IMR-90 (cell line): Measurements from ENCODE around the gene SNAP23. TPM values are rescaled to one million over a fixed set of nuclear protein-coding genes. Genes with fewer than 3 reads are reported as not detected.

Experiments used
- ATAC-seq: fragments of 200-7000 bp; cut with Tn5 transposase; 2 replicates; pipeline ENCODE4 v1.9.1; 2020; ENCODE audit warnings: low read depth, mild to moderate bottlenecking, moderate library complexity
- BruUV-seq: library from RNA; stranded (reverse); fragments of 400-500 nt; replicated peaks from 2 replicates; lab custom pipeline; 2021; lab: Mats Ljungman, UMichigan
- CTCF ChIA-PET: fragments of 300-600 bp; formaldehyde crosslinking; extraction: SDS; loops from one replicate; lab custom pipeline; 2021; ENCODE audit warnings: antibody characterized with exemption; lab: Yijun Ruan, JAX
- POLR2A ChIA-PET: fragments of 300-600 bp; sonication (Branson Sonifier 250); formaldehyde crosslinking; loops from one replicate; lab custom pipeline; 2022; ENCODE audit warnings: antibody characterized with exemption; ENCODE audit not compliant: unreplicated experiment; lab: Charles Lee
- DNase-seq: peaks from one replicate; pipeline ENCODE4 v3.0.0; 2013
- H2AFZ ChIP-seq: replicated peaks from 2 replicates; pipeline ENCODE3; 2013; ENCODE audit warnings: low read length, mild to moderate bottlenecking; ENCODE audit not compliant: poor library complexity
- H2AK5ac ChIP-seq: 2 replicates; pipeline ENCODE4 v1.6.1; 2013; ENCODE audit warnings: low read depth, low read length, inconsistent platforms
- H2AK9ac ChIP-seq: replicated peaks from 2 replicates; pipeline ENCODE3; 2013; ENCODE audit warnings: mild to moderate bottlenecking, low read depth, low read length, moderate library complexity; ENCODE audit not compliant: poor library complexity
- H2BK120ac ChIP-seq: 2 replicates; pipeline ENCODE4 v1.6.1; 2013; ENCODE audit warnings: low read depth, low read length, inconsistent platforms
- H2BK15ac ChIP-seq: 3 replicates; pipeline ENCODE4 v1.6.1; 2013; ENCODE audit warnings: low read depth, low read length, inconsistent platforms
- H2BK20ac ChIP-seq: 2 replicates; pipeline ENCODE4 v1.6.1; 2013; ENCODE audit warnings: low read depth, mild to moderate bottlenecking, inconsistent platforms, low read length, moderate library complexity
- H2BK5ac ChIP-seq: 2 replicates; pipeline ENCODE4 v1.6.1; 2013; ENCODE audit warnings: mild to moderate bottlenecking, low read depth, low read length, inconsistent platforms; ENCODE audit not compliant: poor library complexity, severe bottlenecking
- H3K14ac ChIP-seq: replicated peaks from 2 replicates; pipeline ENCODE4 v1.6.1; 2013; ENCODE audit warnings: low read depth, low read length, inconsistent platforms
- H3K18ac ChIP-seq: 2 replicates; pipeline ENCODE4 v1.6.1; 2013; ENCODE audit warnings: low read depth, low read length, control low read depth
- H3K23ac ChIP-seq: 2 replicates; pipeline ENCODE4 v1.6.1; 2013; ENCODE audit warnings: low read depth, low read length, inconsistent platforms
- H3K27ac ChIP-seq: 2 replicates; pipeline ENCODE4 v1.5.1; 2013; ENCODE audit warnings: mild to moderate bottlenecking, control low read depth, low read length; ENCODE audit not compliant: insufficient read depth
- H3K27me3 ChIP-seq: 2 replicates; pipeline ENCODE4 v1.6.1; 2013; ENCODE audit warnings: low read length; ENCODE audit not compliant: control insufficient read depth, insufficient read depth
- H3K36me3 ChIP-seq: 2 replicates; pipeline ENCODE4 v1.6.1; 2013; ENCODE audit warnings: low read length, mixed read lengths; ENCODE audit not compliant: control insufficient read depth, insufficient read depth
- H3K4ac ChIP-seq: 2 replicates; pipeline ENCODE4 v1.6.1; 2013; ENCODE audit warnings: low read depth, low read length, inconsistent platforms
- H3K4me1 ChIP-seq: 2 replicates; pipeline ENCODE4 v1.6.1; 2013; ENCODE audit warnings: low read length, mixed read lengths; ENCODE audit not compliant: control insufficient read depth, insufficient read depth
- H3K4me2 ChIP-seq: 2 replicates; pipeline ENCODE4 v1.6.1; 2013; ENCODE audit warnings: low read depth, mild to moderate bottlenecking, control low read depth, low read length, moderate library complexity
- H3K4me3 ChIP-seq: 2 replicates; pipeline ENCODE4 v1.5.1; 2013; ENCODE audit warnings: low read depth, mild to moderate bottlenecking, control low read depth, low read length, moderate library complexity; ENCODE audit not compliant: insufficient read depth
- H3K56ac ChIP-seq: 2 replicates; pipeline ENCODE4 v1.6.1; 2013; ENCODE audit warnings: low read length, inconsistent platforms; ENCODE audit not compliant: insufficient read depth; ENCODE audit errors: extremely low read depth
- H3K79me1 ChIP-seq, 2 experiments: 2 replicates each; pipeline ENCODE4 v1.6.1; 2013; ENCODE audit warnings: low read length in 2 of 2, inconsistent platforms in 1 of 2, low read depth in 1 of 2
- H3K9ac ChIP-seq: 2 replicates; pipeline ENCODE4 v1.6.1; 2013; ENCODE audit warnings: low read depth, low read length, control low read depth
- H3K9me1 ChIP-seq: 2 replicates; pipeline ENCODE4 v1.6.1; 2013; ENCODE audit warnings: low read length, inconsistent platforms; ENCODE audit not compliant: insufficient read depth
- H3K9me3 ChIP-seq: 2 replicates; pipeline ENCODE4 v1.6.1; 2013; ENCODE audit warnings: low read length; ENCODE audit not compliant: control insufficient read depth, insufficient read depth
- H4K20me1 ChIP-seq: 2 replicates; pipeline ENCODE4 v1.6.1; 2013; ENCODE audit warnings: low read length, inconsistent platforms; ENCODE audit not compliant: insufficient read depth
- H4K5ac ChIP-seq: 2 replicates; pipeline ENCODE4 v1.6.1; 2013; ENCODE audit warnings: mild to moderate bottlenecking, low read depth, low read length, control low read depth
- H4K8ac ChIP-seq, 2 experiments: 2 replicates each; pipeline ENCODE4 v1.6.1; 2013; ENCODE audit warnings: low read depth in 2 of 2, low read length in 2 of 2, control low read depth in 1 of 2, inconsistent platforms in 1 of 2
- H4K91ac ChIP-seq: 2 replicates; pipeline ENCODE4 v1.6.1; 2013; ENCODE audit warnings: low read depth, low read length, inconsistent platforms; ENCODE audit not compliant: insufficient read depth
- POLR2A ChIP-seq: IDR thresholded peaks from 2 replicates; pipeline ENCODE4 v1.6.1; 2012; ENCODE audit warnings: mild to moderate bottlenecking, low read depth, low read length
- WGBS, 2 experiments: methylation state at CpG; one replicate each; pipeline versions ENCODE4 v1.1.5 to v1.1.7; 2013; ENCODE audit warnings: missing lambda C conversion rate in 2 of 2; ENCODE audit not compliant: insufficient read length in 1 of 2; ENCODE audit errors: extremely low coverage in 2 of 2; 5-methylcytosine and 5-hydroxymethylcytosine counted together
- dilution Hi-C: fragments of 300-500 bp; cut with HindIII; formaldehyde crosslinking; loops from one replicate; pipeline ENCODE4 v1.14.3; 2018; ENCODE audit warnings: low sequenced_read_pairs; ENCODE audit not compliant: unreplicated experiment
- in situ Hi-C: fragments of 300-500 bp; cut with MboI; formaldehyde crosslinking; loops from 3 replicates; pipeline ENCODE4 v1.14.3; 2019; ENCODE audit warnings: low sequenced_read_pairs, inconsistent platforms, mixed read lengths
- intact Hi-C: fragments of 100-400 bp; cut with micrococcal nuclease; formaldehyde crosslinking; loops from 2 replicates; pipeline ENCODE4 v1.10.0; 2022
- polyA plus RNA-seq, 3 experiments: library from polyadenylated mRNA; depleted of rRNA; stranded (reverse); fragments of >200 nt; gene quantifications; 2 replicates each; pipeline ENCODE4 v1.2.3, GENCODE V29; 2012; ENCODE audit warnings: low replicate concordance in 1 of 3
- total RNA-seq: library from RNA; depleted of rRNA; stranded (reverse); fragments of >200 nt; gene quantifications from 2 replicates; pipeline ENCODE4 v1.2.3, GENCODE V29; 2012

The SNAP23 gene
- total and polyA plus RNA-seq, 2 of the 4 experiments (the other 2 are of a cell fraction): 36.0 to 45.5 TPM

DNA sequence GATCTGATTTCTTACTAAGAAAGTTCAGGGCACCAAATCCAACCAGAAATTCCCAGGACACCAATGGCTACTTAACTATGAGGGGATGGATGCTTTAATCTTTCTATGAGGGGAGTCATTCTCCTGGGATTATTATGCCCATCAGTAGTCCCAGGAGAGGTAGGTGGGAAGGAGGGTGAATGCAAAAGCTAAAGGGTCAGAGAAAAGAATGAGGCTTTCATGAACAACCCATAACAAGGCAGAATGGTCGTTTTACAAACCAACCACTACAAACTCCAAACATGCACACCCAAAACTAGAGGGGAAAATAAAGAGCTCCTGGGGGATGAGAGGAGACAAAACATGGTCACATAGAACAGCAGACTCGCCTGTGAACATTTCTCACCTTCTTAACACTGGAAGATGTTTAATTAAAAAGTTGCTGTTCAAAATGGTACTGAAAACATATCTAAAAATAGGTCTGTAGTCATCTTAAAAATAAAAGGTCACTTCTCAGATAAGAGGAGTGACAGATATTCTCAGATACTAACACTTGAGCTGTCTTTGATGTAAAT lies 83.6 kb downstream of the SNAP23 start:
- no peaks in the 10 kb centered on the region for H3K36me3 ChIP-seq
- no peak overlapping the region for H2BK120ac ChIP-seq
- H3K27ac ChIP-seq: no peak overlapping the region
- H4K91ac ChIP-seq: no peak overlapping the region
- H3K9me3 ChIP-seq: no peaks in the 10 kb centered on the region
- no peak overlapping the region for H3K4ac ChIP-seq
- no peak overlapping the region for H2AFZ ChIP-seq
- no TSS peak for BruUV-seq
- H3K56ac ChIP-seq: no peak overlapping the region
- H4K8ac ChIP-seq: no peak overlapping the region
- no peak for ATAC-seq
- in situ Hi-C loops: no loop called here
- no peak overlapping the region for H3K9ac ChIP-seq
- H3K4me2 ChIP-seq: no peak overlapping the region
- intact Hi-C loops: loop anchor here (5.0 kb wide), 1 partner anchor 73 kb away; no protein-coding TSS in a partner anchor
- H3K9me1 ChIP-seq: 0 out of 2 replicates have a peak, but pooled peaks cover 4% of the 10 kb centered on the region
- no peak overlapping the region for H2BK5ac ChIP-seq
- no peak overlapping the region for H3K14ac ChIP-seq
- WGBS, 2 experiments: no CpG with 5 or more reads among the region's 2 CpGs
- dilution Hi-C loops: no loop called here
- H4K5ac ChIP-seq: no peak overlapping the region
- peaks cover 7% of the 10 kb centered on the region for H3K4me1 ChIP-seq
- H3K23ac ChIP-seq: no peak overlapping the region
- H4K20me1 ChIP-seq: peaks cover 2% of the 10 kb centered on the region; the same call in 1 of the 2 replicates
- ChIA-PET POLR2A (no interaction called here), CTCF (no interaction called here)
- H3K4me3 ChIP-seq: no peak overlapping the region
- no peak overlapping the region for H3K18ac ChIP-seq
- H2BK20ac ChIP-seq: no peak overlapping the region
- H2AK5ac ChIP-seq: no peak overlapping the region
- H3K27me3 ChIP-seq: no peaks in the 10 kb centered on the region
- DNase-seq: no peak
- no peak for TF ChIP-seq POLR2A
- H3K79me1 ChIP-seq: peaks cover 32 to 58% of the 10 kb centered on the region in 2 experiments
- H2BK15ac ChIP-seq: no peak overlapping the region
- no peak overlapping the region for H2AK9ac ChIP-seq
